ENCODE results near the gene RPL27. TPM values are rescaled to one million over a fixed set of nuclear protein-coding genes. Genes with fewer than 3 reads are reported as not detected.

Gene RPL27
- total and polyA plus RNA-seq, 2 of the 13 experiments (the other 11 are each of a cell fraction or from before 2014, with no cell fraction given): 1,585 to 5,840 TPM

GRCh38 chr17:43006639-43007551 is 8.7 kb downstream of the RPL27 start, which contains the start of gene IFI35 (continued):
- TF ChIP-seq SIX4 (CRISPR knock-in tag; IDR thresholded peaks at IDR 0.05) (no peak), ZNF142 (CRISPR knock-in tag; IDR thresholded peaks at IDR 0.05) (0 out of 2 replicates have a peak, but pooled peaks have one; percentile 26), PRDM4 (CRISPR knock-in tag; IDR thresholded peaks at IDR 0.05; ENCODE audit: borderline replicate concordance) (no peak), ZNF616 (CRISPR knock-in tag; IDR thresholded peaks at IDR 0.05; ENCODE audit: low read depth) (no peak), GTF3A (CRISPR knock-in tag; conservative IDR thresholded peaks at IDR 0.05) (no peak), ZNF770 (CRISPR knock-in tag; IDR thresholded peaks at IDR 0.05) (peak; percentile 89), ZNF513 (CRISPR knock-in tag; conservative IDR thresholded peaks at IDR 0.05) (0 out of 2 replicates have a peak, but pooled peaks have one; percentile 79), SAFB2 (CRISPR knock-in tag; IDR thresholded peaks at IDR 0.05; ENCODE audit: borderline replicate concordance, low read depth) (no peak), GMEB1 (CRISPR knock-in tag; IDR thresholded peaks at IDR 0.05; ENCODE audit: borderline replicate concordance) (no peak; the same call in 1 of the 2 replicates), EED (CRISPR knock-in tag; IDR thresholded peaks at IDR 0.05) (no peak), THAP7 (CRISPR knock-in tag; IDR thresholded peaks at IDR 0.05) (no peak), SOX5 (CRISPR knock-in tag; IDR thresholded peaks at IDR 0.05; ENCODE audit: borderline replicate concordance) (peak; percentile 20; the same call in 1 of the 2 replicates)

Data from HepG2 (cell line).